HG02798 (cell line): ENCODE results near the gene DGKB.
A peak's percentile ranks its signal among the peaks of the same experiment; 100 is the strongest.

Experiments used
- ATAC-seq: cut with Tn5 transposase; IDR thresholded peaks from one replicate; pipeline ENCODE4 v1.9.1; 2021; ENCODE audit warnings: mild to moderate bottlenecking; ENCODE audit not compliant: unreplicated experiment, poor library complexity

The DGKB gene

DNA sequence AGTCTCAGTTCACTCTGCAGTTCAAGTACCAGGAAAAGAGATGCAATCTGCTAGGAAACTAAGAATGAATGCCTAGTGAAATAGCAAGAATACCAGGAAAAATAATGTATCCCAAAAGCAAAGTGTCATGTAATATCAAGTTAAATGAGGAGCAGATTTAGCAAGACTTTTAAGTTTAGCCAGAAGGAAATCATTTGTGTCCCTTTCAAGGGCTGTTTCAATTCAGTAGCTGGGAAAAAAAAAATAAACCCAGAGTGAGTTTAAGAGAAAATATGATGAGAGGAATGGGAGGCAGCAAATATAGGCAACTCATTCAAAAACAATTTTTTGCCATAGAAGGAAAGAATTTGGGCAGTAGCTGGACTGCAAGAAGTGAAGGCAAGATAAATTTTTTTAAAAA lies 135.8 kb downstream of the DGKB start:
- no peak for ATAC-seq

DNA sequence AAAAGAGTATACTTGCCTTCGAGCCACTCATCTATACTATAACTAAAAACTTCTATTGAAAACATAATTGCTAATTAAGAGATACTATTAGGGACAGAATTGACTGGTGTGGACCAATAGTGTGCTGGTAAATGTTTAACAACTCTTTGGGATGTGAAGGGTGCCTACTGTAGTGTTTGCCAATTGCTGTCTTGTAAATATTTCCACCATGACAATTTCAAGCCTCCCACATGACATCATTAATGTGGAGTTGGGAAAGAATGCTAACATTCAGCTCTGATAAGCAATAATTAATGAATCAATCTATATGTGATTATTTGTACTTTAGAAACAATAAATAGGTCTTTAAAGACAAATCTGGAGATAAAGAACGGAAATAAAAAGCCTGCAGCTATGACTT lies 136.8 kb downstream of the DGKB start:
- no peak for ATAC-seq

DNA sequence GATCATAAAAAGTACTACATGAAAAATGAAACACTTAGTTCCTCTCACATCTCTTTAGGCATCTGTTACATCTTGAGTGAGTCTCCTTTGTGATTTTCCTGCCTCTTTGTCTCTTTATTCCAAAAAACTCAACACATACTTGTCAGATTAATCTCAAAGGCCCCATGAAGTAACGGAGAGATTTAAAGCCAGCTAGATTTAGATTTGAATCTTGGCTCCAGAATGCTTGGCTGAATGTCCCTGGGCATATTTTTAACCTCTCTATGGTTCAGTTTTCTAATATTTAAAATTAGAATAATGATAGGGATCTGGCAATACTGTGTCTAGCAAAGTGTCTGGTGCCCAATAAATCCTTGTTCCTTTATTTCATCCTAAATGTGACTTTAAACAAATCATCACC lies 140.0 kb downstream of the DGKB start:
- no peak for ATAC-seq

DNA sequence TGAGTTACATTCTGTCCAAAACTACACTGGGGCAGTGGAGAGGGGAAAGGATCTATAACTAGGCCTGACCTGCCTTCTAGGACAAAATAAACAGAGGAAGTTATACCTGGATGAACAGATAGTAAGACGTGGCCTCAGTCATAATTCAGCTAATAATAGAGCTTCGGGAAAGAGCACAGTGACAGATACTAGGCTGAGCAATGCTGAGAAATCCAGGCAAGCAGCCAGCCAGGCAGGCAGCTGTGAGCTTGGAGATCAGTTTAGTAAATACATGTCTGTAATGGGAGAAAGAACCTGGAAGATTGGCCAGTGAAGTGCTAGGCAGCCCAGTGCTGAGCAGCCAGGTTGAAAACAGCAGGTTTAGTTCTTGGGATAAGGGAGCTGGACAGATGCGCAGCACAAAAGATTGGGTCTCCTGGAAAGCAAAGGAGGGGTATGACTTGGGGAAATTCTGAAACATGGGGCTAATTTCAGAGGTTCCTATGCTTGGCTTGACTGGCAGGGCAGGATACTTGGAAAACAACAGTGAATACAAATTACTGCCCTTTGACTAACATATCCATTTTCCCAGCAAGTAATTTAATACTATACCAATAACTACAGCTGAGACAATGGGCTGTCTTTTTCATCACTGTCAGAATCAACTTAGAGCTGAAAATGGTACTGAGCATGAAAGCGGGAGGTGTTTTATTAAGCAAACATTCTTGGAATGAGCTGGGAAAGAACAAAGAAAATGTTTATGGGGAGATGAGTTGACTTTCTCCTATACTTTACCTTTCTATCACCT lies 140.8 kb downstream of the DGKB start:
- no peak for ATAC-seq

DNA sequence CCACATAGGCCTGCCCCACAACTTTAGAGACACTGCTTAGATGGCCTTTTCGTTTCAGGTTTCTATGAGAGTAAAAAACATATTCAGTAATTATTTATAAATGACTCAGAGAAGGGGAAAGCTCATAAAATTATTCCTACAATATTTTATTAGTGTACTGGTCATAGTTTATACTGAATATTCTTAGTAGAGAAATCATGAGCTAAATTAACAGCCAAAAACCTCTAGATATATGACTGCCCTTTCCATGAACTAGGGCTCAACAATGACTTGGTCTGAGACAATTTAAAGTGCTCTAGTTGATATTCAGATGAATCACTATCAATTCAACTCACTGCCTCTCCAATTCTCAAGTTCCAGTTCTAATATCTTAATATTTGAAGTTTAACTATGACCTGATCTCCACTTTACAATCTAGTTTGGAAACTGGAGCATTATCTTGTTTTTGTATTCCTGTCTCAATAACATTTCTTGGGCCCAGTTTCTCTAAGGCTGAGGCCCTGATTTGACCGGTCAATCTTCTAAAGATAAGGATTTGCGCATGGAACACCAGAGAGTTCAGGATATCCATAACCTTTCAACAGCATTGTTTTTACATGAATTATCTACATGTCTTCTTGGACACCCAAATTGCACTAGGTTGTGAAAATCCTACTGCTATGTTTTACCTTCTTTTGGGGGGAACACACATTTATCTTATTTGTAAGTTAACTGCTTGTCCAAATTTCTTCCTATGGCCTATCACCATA lies 141.6 kb downstream of the DGKB start:
- ATAC-seq: no peak

DNA sequence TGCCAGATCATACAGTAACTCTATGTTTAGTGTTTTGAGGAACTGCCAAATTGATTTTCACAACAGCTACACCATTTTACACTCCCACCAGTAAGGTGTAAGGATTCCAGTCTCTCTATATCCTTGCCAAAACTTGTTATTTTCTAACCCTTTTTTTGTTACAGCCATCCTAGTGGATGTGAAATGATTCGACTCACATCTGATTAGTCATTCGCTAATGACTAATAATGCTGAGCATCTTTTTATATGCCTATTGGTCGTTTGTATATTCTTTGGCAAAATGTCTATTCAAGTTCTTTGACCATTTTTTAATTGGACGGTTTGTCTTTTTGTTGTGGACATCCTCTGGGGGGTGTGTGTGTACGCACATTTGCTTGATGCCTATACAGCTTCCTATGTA lies 142.8 kb downstream of the DGKB start:
- ATAC-seq: no peak

DNA sequence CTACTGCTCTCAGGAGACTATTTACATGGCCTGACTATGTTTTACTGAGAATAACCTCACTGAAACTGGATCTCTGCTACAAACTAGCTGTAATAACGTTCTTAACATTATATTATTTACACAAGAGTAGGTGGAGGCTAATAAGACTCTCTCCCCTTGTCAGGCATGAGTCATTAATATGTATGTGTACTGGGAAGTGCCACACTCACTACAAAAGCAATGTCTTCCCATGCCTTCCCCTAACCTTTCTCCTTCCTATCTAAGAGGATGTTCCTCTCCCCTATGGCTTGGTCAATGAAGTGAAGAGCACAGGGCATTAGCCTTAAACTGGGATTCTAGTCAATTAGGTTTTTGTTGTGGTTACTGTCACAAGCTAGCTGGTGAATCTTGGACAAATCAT lies 147.9 kb downstream of the DGKB start:
- no peak for ATAC-seq

DNA sequence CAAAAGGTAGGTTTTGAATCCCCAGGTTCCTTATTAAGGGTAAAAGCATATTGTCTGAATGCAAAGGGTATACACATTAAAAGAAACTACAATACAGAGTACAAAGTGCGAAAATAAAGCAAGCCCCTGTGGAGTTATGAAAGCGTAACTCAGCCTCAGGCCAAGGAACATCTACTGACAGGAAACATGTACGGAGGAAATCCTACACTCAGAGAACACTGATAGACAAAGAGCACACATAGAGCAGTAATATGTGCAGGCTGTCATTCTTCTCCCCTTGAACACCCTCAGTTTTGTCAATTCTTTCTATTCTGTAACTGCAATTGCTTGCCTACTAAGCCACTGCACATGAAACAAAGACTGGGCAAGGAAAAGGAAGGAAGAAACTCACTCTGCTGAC lies 150.2 kb downstream of the DGKB start:
- ATAC-seq: no peak

DNA sequence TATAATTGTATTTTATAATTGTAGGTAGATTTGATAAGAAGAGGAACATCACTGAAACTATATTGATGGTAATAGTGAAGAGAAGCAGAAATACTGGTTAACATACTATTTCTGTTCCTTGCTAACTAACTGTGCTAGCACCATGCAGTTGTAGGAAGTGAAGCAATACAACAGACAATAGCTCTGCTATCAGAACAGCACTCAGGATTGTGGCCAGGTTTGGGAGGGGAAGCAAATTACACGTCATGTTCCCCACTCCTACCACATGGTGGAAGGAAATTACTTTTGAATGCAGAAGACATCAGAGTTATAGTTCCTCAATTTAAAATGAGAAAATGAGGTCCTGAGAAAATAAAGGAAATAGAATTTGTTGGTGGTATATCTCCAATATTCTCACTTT lies 151.1 kb downstream of the DGKB start:
- no peak for ATAC-seq

DNA sequence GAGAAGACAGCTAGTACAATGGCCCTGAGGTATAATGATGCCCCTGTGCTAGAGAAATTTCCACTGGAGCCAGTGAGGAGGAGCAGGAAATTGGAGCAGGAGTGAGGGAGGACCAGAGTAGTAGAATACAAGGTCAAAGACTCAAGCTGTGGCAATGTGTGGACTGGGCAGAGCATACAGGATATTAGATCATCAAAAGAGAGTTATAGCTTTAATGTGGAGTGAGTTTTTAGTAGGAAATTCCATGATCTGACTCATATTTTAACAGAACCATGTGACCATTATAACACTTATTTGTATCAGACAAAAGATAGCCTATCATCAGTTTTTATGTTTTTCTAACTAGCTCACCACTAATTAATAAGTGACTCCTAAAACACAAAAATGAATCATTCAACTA lies 154.1 kb downstream of the DGKB start:
- ATAC-seq: no peak

DNA sequence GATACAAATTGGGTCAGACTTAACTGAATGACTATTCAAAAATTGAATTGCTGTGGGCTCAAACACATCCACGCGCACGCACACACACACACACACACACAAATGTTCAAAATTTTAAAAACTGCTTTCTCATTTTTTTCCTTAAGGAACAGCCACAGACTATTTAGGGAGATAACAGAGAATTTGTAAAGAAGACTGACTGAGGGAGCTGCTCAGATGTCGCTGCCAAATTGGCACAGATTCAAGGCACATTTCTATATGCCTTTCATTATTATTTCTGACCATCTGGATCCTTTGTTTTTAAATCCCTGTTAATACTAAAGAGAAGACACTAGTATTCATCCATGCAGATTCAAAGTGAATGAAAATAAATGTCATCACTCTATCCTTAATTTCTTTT lies 154.8 kb downstream of the DGKB start:
- no peak for ATAC-seq

DNA sequence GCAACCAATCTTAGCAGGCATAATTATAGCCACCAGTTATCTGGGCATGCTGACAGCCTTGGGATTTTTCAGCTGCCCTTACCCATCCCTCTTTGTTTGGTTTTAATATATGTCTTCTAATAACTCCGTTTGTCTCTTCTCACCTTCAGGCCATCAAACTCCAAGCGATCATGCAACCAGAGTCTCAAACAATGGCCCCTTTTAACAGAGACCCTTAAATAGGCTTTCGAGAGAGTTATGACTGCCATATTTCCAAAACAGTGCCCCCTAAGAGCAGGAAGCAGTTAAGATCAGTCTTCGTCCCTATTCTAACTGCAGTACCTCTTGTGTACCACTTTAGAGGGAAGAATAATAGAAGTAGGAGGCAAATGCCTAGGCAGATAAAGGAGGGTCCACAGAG lies 157.5 kb downstream of the DGKB start:
- ATAC-seq: no peak

DNA sequence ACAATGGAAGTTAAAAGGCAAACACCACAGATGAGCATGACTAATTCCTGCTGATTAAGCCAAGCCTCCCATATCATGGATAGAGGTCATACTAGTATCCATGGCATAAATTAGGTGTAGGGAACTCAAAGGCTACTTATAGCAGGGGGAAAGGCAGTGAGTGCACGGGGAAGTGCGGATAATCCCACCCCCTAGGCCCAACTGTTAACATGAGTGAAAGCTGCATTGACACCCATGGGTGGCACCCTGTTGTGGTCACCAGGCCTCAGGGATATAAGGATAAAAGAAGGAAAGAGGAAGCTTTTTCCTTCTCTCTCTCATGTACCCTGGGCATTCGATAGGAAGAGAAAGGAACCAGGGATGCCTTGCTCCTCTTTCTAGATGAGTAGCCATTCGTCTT lies 161.9 kb downstream of the DGKB start:
- no peak for ATAC-seq

DNA sequence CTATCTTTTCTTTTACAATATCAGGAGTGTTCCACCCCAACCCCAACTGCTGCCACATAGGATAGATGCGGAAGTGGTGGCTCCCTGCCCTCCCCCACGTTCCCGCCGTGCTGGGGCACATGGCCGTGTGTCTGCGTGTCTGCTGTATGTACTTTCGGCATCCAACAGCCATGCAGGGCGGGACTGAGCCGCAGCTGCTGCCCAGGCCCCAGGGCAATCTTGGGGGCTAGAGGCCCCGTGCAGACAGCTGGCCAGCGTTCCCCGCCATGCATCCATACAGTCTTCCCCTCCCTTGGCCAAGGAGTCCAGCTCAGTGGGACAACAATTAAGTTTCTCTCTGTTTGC lies 162.7 kb downstream of the DGKB start:
- ATAC-seq: no peak

DNA sequence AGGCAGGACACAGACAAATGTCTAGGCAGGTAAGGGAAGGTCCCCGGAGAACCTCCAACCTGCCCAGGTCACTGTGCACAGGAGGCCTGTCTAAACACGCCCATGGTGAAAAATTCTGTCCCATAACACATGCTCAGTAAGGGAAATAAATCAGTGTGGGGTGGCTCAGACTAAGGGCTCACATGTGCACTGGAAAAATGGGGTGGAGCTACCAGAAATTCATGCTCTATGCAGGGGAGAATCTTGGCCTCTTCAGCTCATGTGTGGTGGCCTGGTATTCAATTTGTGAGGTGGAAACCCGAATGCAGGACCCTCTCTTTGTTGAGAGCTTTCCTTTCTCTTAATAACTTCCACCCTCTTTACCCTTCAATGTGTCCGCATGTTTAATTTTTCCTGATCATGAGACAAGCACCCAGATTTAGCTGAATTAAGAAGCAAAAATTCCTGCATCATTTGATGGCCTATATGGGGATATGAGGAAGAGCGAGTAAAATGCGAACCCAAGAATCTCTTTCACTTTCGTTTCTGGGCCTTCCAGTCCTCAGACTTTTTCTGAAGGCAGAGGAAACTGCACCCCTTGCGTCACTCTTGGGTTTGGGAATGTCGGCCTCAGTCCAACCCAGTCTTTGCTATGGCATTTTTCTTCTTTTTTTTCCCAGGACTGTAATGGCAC lies 163.2 kb downstream of the DGKB start:
- no peak for ATAC-seq

DNA sequence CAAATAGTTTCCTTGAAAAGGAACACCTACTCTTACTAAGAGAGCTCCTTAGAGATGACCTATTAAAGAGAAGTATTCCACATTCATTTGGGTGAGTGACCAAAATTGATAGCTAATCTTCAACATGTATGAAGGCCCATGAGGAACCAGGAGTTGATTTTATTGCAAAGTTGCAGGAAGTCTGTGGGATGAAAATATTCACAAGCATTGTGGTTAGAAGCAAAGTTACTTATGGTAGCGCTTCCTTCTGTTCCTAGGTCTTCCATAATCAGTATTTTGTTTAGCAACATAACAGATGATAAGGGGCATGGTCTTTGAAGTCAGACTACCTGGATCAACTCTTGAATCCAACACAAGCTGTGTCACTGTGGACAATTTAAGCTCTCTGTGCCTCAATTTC lies 164.5 kb downstream of the DGKB start:
- ATAC-seq: no peak

DNA sequence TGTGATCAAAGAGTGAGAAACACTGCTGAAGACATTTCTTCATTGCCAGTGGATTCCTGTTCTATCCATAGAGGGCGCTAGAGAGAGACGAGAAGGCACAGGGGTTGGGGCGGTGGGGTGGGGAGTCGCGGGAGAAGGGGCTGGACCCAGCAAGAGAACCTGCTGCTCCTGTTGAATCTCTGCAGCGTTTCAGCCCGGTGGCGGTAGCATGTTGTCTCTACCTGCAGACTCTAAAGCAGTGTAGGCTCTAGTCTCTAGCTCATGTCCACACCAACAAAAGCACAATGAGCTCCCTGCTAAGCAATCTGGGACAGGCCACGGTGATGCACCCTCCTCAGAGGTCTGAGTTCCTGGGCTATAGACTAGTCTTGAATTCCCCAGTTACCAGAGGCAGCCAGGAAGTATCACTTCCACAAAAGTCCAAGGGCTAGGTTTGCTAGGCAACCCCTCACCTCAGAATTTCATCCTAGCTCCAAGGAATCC lies 167.7 kb downstream of the DGKB start:
- no peak for ATAC-seq

DNA sequence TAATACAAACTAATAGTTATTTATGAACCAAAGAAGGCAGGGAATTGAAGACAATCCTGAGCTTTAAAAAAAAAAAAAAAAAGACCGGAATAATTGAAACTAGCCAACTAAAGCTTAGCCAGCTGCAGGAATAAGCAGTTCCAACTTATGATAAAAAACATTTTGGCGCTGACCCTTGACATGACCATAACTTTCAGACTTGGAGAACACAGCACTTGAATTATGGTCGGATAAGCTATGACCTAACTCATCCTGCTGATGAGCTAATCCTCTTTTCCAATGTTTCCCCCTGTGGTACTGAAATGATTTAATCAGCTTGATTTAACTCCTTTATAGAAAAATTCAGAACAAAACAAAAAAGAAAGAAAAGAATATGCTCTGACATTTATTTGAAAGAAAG lies 181.8 kb downstream of the DGKB start:
- no peak for ATAC-seq

DNA sequence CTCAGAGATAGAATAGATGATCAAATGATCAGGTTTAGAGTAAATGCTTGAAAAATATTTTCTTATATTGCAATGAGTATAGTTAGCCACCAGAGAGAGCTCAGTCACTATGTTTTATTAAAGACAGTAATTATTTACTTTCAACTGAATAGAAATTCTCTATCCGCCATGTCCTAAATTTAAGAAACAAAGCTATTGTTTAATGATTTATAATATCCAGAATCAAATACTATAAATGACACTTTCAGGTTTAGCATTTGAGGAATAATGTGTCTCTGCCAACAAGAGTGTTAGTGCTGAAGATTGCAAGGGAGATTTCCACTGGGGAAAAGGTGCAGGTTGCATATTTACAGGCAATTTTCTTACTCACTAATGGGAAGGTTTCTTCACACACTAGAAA lies 184.7 kb downstream of the DGKB start:
- ATAC-seq: no peak

DNA sequence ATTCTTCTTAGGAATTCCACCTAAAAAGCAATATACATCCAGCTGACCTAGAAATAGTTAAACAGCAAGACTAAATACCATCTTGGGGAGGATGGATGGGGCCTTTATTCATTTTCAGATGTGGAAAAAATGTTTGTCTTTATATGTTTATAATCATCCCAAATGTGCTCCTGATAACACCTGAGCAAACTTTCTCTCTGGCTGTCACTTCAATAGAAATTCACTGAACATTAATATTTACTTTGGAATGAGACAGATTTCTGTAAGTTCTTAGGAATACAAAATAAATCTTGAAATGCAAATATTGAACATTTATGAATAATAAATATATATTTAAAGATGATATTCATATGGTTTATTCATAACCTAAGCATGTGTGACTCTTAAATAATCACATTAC lies 185.4 kb downstream of the DGKB start:
- ATAC-seq: no peak

DNA sequence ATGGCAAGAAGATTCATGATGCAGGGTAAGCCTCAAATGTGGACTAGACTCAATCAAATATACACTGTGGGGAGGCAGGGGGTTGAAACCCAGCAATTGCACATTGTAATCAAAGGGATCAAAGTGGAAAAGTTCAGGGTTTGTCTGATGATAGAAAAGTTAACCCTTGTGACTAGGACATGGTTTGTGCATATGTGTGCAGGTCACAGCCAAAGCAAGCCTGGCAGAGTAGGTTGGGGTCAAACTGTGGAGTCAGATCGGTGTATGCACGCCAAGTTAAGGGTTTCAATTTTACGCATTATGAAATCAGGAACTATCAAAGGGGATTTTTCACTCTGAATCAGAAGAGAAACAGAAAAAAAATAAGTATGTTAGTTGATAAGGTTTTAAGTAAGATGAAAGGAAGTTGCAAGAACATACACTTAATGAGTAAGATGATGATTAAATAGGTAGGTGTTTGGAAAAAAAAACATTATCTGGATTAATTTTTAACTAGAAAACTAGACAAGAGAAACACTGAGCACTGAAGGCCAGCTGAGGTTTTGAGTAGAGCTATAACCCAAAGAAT lies 188.3 kb downstream of the DGKB start:
- peak; percentile 97 for ATAC-seq
